Panc1 (cell line): ENCODE results near the gene GADD45A. TPM values are rescaled to one million over a fixed set of nuclear protein-coding genes. Genes with fewer than 3 reads are reported as not detected.
A peak's percentile ranks its signal among the peaks of the same experiment; 100 is the strongest.

ENCODE experiments used
- ATAC-seq: fragments of 200-7000 bp; cut with Tn5 transposase; 2 replicates; pipeline ENCODE4 v1.9.1; 2020; ENCODE audit warnings: mild to moderate bottlenecking, moderate library complexity
- BruUV-seq: library from RNA; stranded (reverse); fragments of 400-500 nt; replicated peaks from 2 replicates; lab custom pipeline; 2021; lab: Mats Ljungman, UMichigan
- CTCF ChIA-PET: fragments of 300-600 bp; sonication (Branson Sonifier 250); formaldehyde crosslinking; loops from one replicate; lab custom pipeline; 2022; ENCODE audit warnings: antibody characterized with exemption; lab: Charles Lee
- POLR2A ChIA-PET: fragments of 300-600 bp; sonication (Branson Sonifier 250); formaldehyde crosslinking; loops from one replicate; lab custom pipeline; 2022; ENCODE audit warnings: antibody characterized with exemption; lab: Charles Lee
- DNase-seq: peaks from one replicate; pipeline ENCODE4 v3.0.0-alpha.2; 2010; ENCODE audit warnings: low read depth, low spot score
- H3K27ac ChIP-seq: 2 replicates; pipeline ENCODE4 v1.5.1; 2011; ENCODE audit warnings: mild to moderate bottlenecking, low read length, inconsistent platforms
- H3K27me3 ChIP-seq: fragments of 200-500 bp; sonication (Bioruptor generic); 2 replicates; pipeline ENCODE4 v1.6.0; 2014; ENCODE audit warnings: low read length, inconsistent platforms; ENCODE audit not compliant: control insufficient read depth, insufficient read depth
- H3K36me3 ChIP-seq: fragments of 200-500 bp; sonication (Bioruptor generic); 2 replicates; pipeline ENCODE4 v1.5.1; 2014; ENCODE audit warnings: inconsistent platforms, mild to moderate bottlenecking, low read length, moderate library complexity; ENCODE audit not compliant: control insufficient read depth, insufficient read depth
- H3K4me1 ChIP-seq: 2 replicates; pipeline ENCODE4 v1.5.1; 2011; ENCODE audit warnings: inconsistent platforms, mild to moderate bottlenecking, low read length, moderate library complexity; ENCODE audit not compliant: control insufficient read depth, insufficient read depth
- H3K4me3 ChIP-seq, 2 experiments: 2 replicates each; pipeline ENCODE4 v1.5.1; 2011 to 2012; ENCODE audit warnings: low read depth in 2 of 2, low read length in 2 of 2, mild to moderate bottlenecking in 2 of 2, inconsistent platforms in 1 of 2, moderate library complexity in 1 of 2
- H3K9me3 ChIP-seq: fragments of 200-500 bp; sonication (Bioruptor generic); 2 replicates; pipeline ENCODE4 v1.5.1; 2014; ENCODE audit warnings: low read depth, mild to moderate bottlenecking, inconsistent platforms, low read length, moderate library complexity; ENCODE audit not compliant: control insufficient read depth, insufficient read depth
- CTCF ChIP-seq: fragments of 450-650 bp; IDR thresholded peaks from 2 replicates; pipeline ENCODE4 v1.5.1; 2017; ENCODE audit warnings: mild to moderate bottlenecking
- POLR2AphosphoS5 ChIP-seq: IDR thresholded peaks from 2 replicates; pipeline ENCODE4 v1.6.1; 2012; ENCODE audit warnings: mild to moderate bottlenecking, low read depth, low read length, moderate library complexity
- REST ChIP-seq, 2 experiments: IDR thresholded peaks; 2 replicates each; pipeline ENCODE4 v1.6.1; 2011 to 2012; ENCODE audit warnings: low read depth in 2 of 2, control low read depth in 1 of 2, low read length in 1 of 2, mild to moderate bottlenecking in 1 of 2, moderate library complexity in 1 of 2; ENCODE audit not compliant: insufficient read depth in 1 of 2
- SIN3A ChIP-seq: IDR thresholded peaks from 2 replicates; pipeline ENCODE4 v1.6.1; 2012; ENCODE audit warnings: low read depth, mild to moderate bottlenecking, low read length, moderate library complexity, borderline replicate concordance; ENCODE audit not compliant: insufficient read depth
- TCF7L2 ChIP-seq: IDR thresholded peaks from 2 replicates; pipeline ENCODE4 v1.6.1; 2011; ENCODE audit warnings: mild to moderate bottlenecking, low read depth, low read length, inconsistent platforms
- in situ Hi-C: cut with HindIII; loops from 2 replicates; pipeline ENCODE4 v1.10.0; 2016; ENCODE audit warnings: low sequenced_read_pairs, low pct_unique_long_range_greater_than_20kb
- intact Hi-C: fragments of 100-400 bp; cut with micrococcal nuclease; formaldehyde crosslinking; loops from one replicate; pipeline ENCODE4 v1.10.0; 2022; ENCODE audit not compliant: unreplicated experiment
- total RNA-seq: library from RNA; stranded (reverse); gene quantifications from one replicate; pipeline ENCODE4 v1.2.1, GENCODE V29; 2021; ENCODE audit not compliant: unreplicated experiment

The GADD45A gene
- total RNA-seq, 1 experiment from 2014 or later: 106 TPM

- H3K36me3 ChIP-seq: no peaks in the 10 kb centered on the region
- intact Hi-C loops: no loop called here
- H3K4me1 ChIP-seq: peaks cover 35% of the 10 kb centered on the region
- CTCF ChIA-PET: no interaction called here
- BruUV-seq: no TSS peak
- H3K27me3 ChIP-seq: no peaks in the 10 kb centered on the region
- no peak overlapping the region for H3K4me3 ChIP-seq
- in situ Hi-C loops: no loop called here
- no peak for ATAC-seq
- H3K27ac ChIP-seq: peak overlapping the region; percentile 14; the same call in 1 of the 2 replicates
- no peaks in the 10 kb centered on the region for H3K9me3 ChIP-seq
- no peak for TF ChIP-seq TCF7L2
- TF ChIP-seq REST (IDR thresholded peaks at IDR 0.05; ENCODE audit: insufficient read depth in 1 of 2, low read depth in 2 of 2, low read length in 1 of 2): no peak
- TF ChIP-seq POLR2AphosphoS5: no peak
- TF ChIP-seq CTCF: no peak
- no peak for TF ChIP-seq SIN3A
- DNase-seq: no peak
- POLR2A ChIA-PET: no interaction called here
Measured at GRCh38 chr1:67716800-67717199, 31.8 kb downstream of the GADD45A start.

- Histone ChIP-seq H3K9me3 (no peaks in the 10 kb centered on the region), H3K27me3 (no peaks in the 10 kb centered on the region), H3K36me3 (no peaks in the 10 kb centered on the region), H3K27ac (0 out of 2 replicates have a peak overlapping the region, but pooled peaks have one; percentile 40), H3K4me3 (no peak overlapping the region), H3K4me1 (peaks cover 31% of the 10 kb centered on the region)
- intact Hi-C loops (no loop called here), in situ Hi-C loops (no loop called here)
- BruUV-seq: no TSS peak
- ATAC-seq (no peak; the same call in 1 of the 2 replicates), DNase-seq (no peak)
- POLR2A ChIA-PET: interaction anchor here (0.6 kb wide), 1 partner anchor 336 kb away, joined by 5 read pairs; no protein-coding TSS in a partner anchor
- TF ChIP-seq POLR2AphosphoS5: no peak
- no peak for TF ChIP-seq SIN3A
- no peak for TF ChIP-seq TCF7L2
- TF ChIP-seq REST (IDR thresholded peaks at IDR 0.05; ENCODE audit: insufficient read depth in 1 of 2, low read depth in 2 of 2, low read length in 1 of 2): no peak
- no peak for TF ChIP-seq CTCF
- CTCF ChIA-PET: no interaction called here
Measured at GRCh38 chr1:67717876-67718275, 32.9 kb downstream of the GADD45A start.
